Progenitor cell of endocrine pancreas (in vitro differentiated cells): ENCODE measurements around the gene TAS2R3. TPM values are rescaled to one million over a fixed set of nuclear protein-coding genes. Genes with fewer than 3 reads are reported as not detected.
"Not testable (repeated sequence)": the region's sequence is repeated elsewhere in the genome, so short reads cannot be mapped to it uniquely, and the experiment has no call there.

Experiments used
- DNase-seq: peaks from one replicate; pipeline ENCODE4 v3.0.0; 2021; ENCODE audit warnings: low spot score; ENCODE audit not compliant: unreplicated experiment
- H3K27ac Mint-ChIP-seq: 2 replicates; pipeline ENCODE4 v1.8.0; 2021; ENCODE audit warnings: mild to moderate bottlenecking, moderate library complexity, mixed read lengths
- H3K27me3 Mint-ChIP-seq: 2 replicates; pipeline ENCODE4 v1.8.0; 2021; ENCODE audit warnings: mixed read lengths
- H3K36me3 Mint-ChIP-seq: 2 replicates; pipeline ENCODE4 v1.8.0; 2022; ENCODE audit warnings: mixed read lengths; ENCODE audit not compliant: insufficient read depth
- H3K4me1 Mint-ChIP-seq: 2 replicates; pipeline ENCODE4 v1.8.0; 2021; ENCODE audit warnings: low read depth, mixed read lengths
- H3K4me3 Mint-ChIP-seq: 2 replicates; pipeline ENCODE4 v1.8.0; 2021; ENCODE audit warnings: low read depth, mild to moderate bottlenecking, moderate library complexity, mixed read lengths
- H3K9me3 Mint-ChIP-seq: 2 replicates; pipeline ENCODE4 v1.8.0; 2021; ENCODE audit warnings: low read depth, mixed read lengths
- total RNA-seq: library from RNA; stranded (reverse); gene quantifications from 2 replicates; pipeline ENCODE4 v1.2.1, GENCODE V29; 2021
- TF ChIP-seq, protein P1 (sequence below): fragments of 200-600 bp; sonication (generic); IDR thresholded peaks from one replicate; pipeline ENCODE4 v1.5.0; 2021; ENCODE audit warnings: antibody characterized with exemption, mild to moderate bottlenecking; ENCODE audit not compliant: unreplicated experiment

Gene TAS2R3
- total RNA-seq, 1 donor from 2014 or later: 3.1 TPM

DNA sequence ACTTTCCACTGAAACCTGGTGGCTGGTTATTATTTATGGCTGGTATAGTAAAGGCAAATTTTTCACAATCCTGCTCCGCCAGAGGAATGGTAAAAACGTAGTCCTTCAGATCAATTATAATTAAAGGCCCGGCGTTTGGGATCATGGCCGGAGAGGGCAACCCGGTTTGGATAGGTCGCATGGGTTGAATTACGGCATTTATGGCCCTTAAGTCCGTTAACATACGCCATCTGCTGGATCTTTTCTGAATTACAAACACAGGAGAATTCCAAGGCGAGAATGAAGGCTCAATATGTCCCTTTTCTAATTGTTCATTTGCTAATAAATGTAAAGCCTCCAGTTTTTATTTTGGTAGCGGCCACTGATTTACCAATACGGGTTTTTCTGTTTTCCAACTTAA, 11.3 kb upstream of the TAS2R3 start:
- Mint-ChIP-seq H3K4me3 (no peak overlapping the region), H3K4me1 (no peaks in the 10 kb centered on the region), H3K9me3 (peaks cover 33% of the 10 kb centered on the region), H3K27ac (no peak overlapping the region), H3K36me3 (peaks cover 70% of the 10 kb centered on the region), H3K27me3 (no peaks in the 10 kb centered on the region)
- no peak for DNase-seq
- TF ChIP-seq, protein P1, sequence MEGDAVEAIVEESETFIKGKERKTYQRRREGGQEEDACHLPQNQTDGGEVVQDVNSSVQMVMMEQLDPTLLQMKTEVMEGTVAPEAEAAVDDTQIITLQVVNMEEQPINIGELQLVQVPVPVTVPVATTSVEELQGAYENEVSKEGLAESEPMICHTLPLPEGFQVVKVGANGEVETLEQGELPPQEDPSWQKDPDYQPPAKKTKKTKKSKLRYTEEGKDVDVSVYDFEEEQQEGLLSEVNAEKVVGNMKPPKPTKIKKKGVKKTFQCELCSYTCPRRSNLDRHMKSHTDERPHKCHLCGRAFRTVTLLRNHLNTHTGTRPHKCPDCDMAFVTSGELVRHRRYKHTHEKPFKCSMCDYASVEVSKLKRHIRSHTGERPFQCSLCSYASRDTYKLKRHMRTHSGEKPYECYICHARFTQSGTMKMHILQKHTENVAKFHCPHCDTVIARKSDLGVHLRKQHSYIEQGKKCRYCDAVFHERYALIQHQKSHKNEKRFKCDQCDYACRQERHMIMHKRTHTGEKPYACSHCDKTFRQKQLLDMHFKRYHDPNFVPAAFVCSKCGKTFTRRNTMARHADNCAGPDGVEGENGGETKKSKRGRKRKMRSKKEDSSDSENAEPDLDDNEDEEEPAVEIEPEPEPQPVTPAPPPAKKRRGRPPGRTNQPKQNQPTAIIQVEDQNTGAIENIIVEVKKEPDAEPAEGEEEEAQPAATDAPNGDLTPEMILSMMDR: peak; percentile 44

DNA sequence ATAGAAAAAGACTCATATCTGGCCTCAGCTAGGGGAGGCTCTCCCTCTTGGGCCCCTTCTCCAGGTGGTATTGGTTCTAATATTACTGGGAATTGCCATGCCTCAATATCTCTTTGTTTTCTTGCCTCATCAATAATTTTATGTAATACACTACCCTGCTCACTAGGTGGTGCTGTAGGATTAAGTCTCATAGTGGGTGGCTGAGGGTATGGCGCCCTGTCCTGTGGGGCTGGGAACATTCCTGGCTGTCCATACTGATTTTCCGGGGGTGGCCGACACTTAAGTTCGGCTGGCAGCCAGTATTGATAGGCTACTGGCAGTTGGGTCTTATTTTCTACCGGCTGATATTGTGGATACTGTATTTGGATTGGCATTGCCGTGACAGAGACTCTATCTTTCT, 9.0 kb upstream of the TAS2R3 start:
- DNase-seq: no peak
- H3K27me3 Mint-ChIP-seq: no peaks in the 10 kb centered on the region
- H3K36me3 Mint-ChIP-seq: peaks cover 69% of the 10 kb centered on the region
- H3K27ac Mint-ChIP-seq: no peak overlapping the region
- H3K9me3 Mint-ChIP-seq: peaks cover 32% of the 10 kb centered on the region
- TF ChIP-seq, protein P1: peak; percentile 35
- no peaks in the 10 kb centered on the region for H3K4me1 Mint-ChIP-seq
- H3K4me3 Mint-ChIP-seq: no peak overlapping the region

DNA sequence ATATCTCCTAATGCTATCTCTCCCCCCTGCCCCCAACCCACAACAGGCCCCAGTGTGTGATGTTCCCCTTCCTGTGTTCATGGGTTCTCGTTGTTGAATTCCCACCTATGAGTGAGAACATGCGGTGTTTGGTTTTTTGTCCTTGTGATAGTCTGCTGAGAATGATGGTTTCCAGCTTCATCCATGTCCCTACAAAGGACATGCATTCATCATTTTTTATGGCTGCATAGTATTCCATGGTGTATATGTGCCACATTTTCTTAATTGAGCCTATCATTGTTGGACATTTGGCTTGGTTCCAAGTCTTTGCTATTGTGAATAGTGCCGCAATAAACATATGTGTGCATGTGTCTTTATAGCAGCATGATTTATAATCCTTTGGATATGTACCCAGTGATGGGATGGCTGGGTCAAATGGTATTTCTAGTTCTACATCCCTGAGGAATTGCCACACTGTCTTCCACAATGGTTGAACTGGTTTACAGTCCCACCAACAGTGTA, 6.2 kb downstream of the TAS2R3 start:
- H3K36me3 Mint-ChIP-seq: peaks cover 38% of the 10 kb centered on the region
- not testable (repeated sequence) for H3K9me3 Mint-ChIP-seq, DNase-seq, H3K4me3 Mint-ChIP-seq, H3K4me1 Mint-ChIP-seq, H3K27ac Mint-ChIP-seq, H3K27me3 Mint-ChIP-seq

DNA sequence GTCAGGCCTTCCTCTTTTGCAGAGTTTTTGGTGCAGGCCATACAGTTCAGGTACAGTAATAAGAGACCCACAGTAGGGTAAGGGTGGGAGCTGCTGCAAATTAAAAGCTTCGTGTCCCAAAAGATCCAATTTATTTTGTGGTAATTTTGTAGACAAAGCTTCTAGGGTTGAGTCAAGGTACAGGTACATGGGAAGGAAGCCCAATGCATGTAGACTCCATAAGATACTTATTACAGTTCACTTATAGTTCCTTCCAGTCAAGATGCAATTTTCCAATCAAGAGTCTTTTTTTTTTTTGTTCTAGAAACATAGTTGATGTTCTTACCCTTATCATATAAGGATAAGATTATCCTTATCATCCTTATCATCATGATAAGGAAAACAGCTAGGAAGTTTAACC, 12.5 kb downstream of the TAS2R3 start, which contains the start of gene TAS2R4:
TAS2R4 (plus strand) TSS at position 301 of the 400 bp plus-strand sequence. CDS start 1,815 bp downstream, outside the sequence.
- Mint-ChIP-seq H3K27me3 (no peaks in the 10 kb centered on the region), H3K4me3 (no peak within 1 kb of the TSS), H3K27ac (no peak within 1 kb of the TSS), H3K4me1 (no peaks in the 10 kb centered on the region), H3K36me3 (peaks cover 46% of the 10 kb centered on the region), H3K9me3 (peaks cover 11% of the 10 kb centered on the region)
- no peak for DNase-seq
- TF ChIP-seq, protein P1: no peak

DNA sequence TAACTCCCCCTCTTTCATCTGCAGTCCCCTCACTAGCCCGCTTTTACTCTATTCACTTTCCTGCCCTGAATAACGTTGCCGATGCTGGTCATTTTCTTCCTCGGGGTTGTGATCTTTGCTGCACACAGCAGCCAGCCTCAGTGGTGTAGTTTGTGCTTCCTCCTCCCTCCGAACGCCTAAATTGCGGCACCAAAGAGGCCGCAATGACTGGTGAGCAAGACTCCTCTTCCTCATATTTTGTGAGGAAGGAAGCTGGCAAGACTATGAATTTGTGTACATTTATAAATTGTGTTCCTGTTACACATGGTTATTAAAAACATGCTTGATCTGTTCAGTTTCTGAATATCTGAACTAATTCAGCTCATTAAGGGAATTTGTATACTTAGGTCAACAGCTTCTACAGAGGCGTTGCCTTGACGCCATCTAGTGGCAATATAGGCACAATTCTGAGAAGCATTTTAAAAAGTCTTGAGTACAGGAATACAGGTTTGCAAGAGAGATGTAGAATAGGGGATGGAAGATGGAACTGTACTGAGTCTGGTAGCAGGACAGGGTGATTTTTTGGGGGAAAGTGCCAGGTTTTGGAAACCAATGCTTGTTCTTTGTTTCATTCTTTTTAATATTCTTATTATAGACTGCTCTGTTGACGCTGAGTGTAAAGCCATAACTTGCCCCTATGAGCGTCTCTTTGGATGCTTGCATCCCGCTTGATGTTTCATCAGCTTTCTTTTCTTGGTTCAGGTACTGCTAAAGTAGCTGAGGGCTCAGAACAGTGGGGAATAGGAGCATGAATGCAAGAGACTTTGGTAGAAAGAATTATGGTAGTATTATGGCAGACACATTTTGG, 22.0 kb downstream of the TAS2R3 start:
- Mint-ChIP-seq H3K27ac (no peak overlapping the region), H3K27me3 (no peaks in the 10 kb centered on the region), H3K36me3 (peaks cover 2% of the 10 kb centered on the region), H3K9me3 (no peaks in the 10 kb centered on the region), H3K4me3 (no peak overlapping the region), H3K4me1 (no peaks in the 10 kb centered on the region)
- TF ChIP-seq, protein P1: peak; percentile 84
- DNase-seq: no peak
